SK-N-SH treated with all-trans-retinoic acid at 6 μM for 48 hours (cell line): ENCODE data around the gene DHRS12.

Experiments
- ATAC-seq: fragments of 200-7000 bp; cut with Tn5 transposase; 3 replicates; pipeline ENCODE4 v1.9.1; 2020; ENCODE audit warnings: mild to moderate bottlenecking, moderate library complexity
- ARNTL ChIP-seq: fragments of 450-650 bp; formaldehyde crosslinking; IDR thresholded peaks from 2 replicates; pipeline ENCODE4 v1.5.0; 2020; ENCODE audit warnings: low read depth, mild to moderate bottlenecking, moderate library complexity, borderline replicate concordance
- BACH2 ChIP-seq: fragments of 250-450 bp; sonication (Bioruptor Pico); IDR thresholded peaks from 2 replicates; pipeline ENCODE4 v1.9.0; 2021; ENCODE audit warnings: mild to moderate bottlenecking, borderline replicate concordance
- ESRRG ChIP-seq: fragments of 250-450 bp; sonication (Bioruptor Pico); IDR thresholded peaks from 2 replicates; pipeline ENCODE4 v1.6.1; 2021; ENCODE audit warnings: mild to moderate bottlenecking
- GLIS3 ChIP-seq: fragments of 250-450 bp; sonication (Bioruptor Pico); IDR thresholded peaks from 2 replicates; pipeline ENCODE4 v1.5.0; 2020; ENCODE audit warnings: mild to moderate bottlenecking, moderate library complexity
- ISL1 ChIP-seq: fragments of 250-450 bp; sonication (Bioruptor Pico); IDR thresholded peaks from 2 replicates; pipeline ENCODE4 v2.1.2; 2022; ENCODE audit warnings: mild to moderate bottlenecking, moderate library complexity
- RARB ChIP-seq: fragments of 250-450 bp; sonication (Bioruptor Pico); IDR thresholded peaks from 2 replicates; pipeline ENCODE4 v1.8.0; 2021; ENCODE audit warnings: mild to moderate bottlenecking, moderate library complexity
- SNAI2 ChIP-seq: fragments of 250-450 bp; sonication (Bioruptor Pico); IDR thresholded peaks from 2 replicates; pipeline ENCODE4 v1.5.0; 2020; ENCODE audit warnings: mild to moderate bottlenecking, moderate library complexity
- TCF4 ChIP-seq: fragments of 250-450 bp; sonication (Bioruptor Pico); IDR thresholded peaks from 2 replicates; pipeline ENCODE4 v1.8.0; 2021; ENCODE audit warnings: mild to moderate bottlenecking, moderate library complexity, borderline replicate concordance
- TOX ChIP-seq: fragments of 250-450 bp; sonication (Bioruptor Pico); IDR thresholded peaks from 2 replicates; pipeline ENCODE4 v1.8.0; 2021; ENCODE audit warnings: mild to moderate bottlenecking, moderate library complexity, borderline replicate concordance
- ZFP3 ChIP-seq: fragments of 250-450 bp; sonication (Bioruptor Pico); IDR thresholded peaks from 2 replicates; pipeline ENCODE4 v1.5.0; 2020; ENCODE audit warnings: mild to moderate bottlenecking, moderate library complexity
- ZFP30 ChIP-seq: fragments of 450-650 bp; formaldehyde crosslinking; IDR thresholded peaks from 2 replicates; pipeline ENCODE4 v1.5.0; 2022; ENCODE audit warnings: mild to moderate bottlenecking, moderate library complexity
- ZNF565 ChIP-seq: fragments of 450-650 bp; formaldehyde crosslinking; conservative IDR thresholded peaks from 2 replicates; pipeline ENCODE4 v1.5.0; 2020; ENCODE audit warnings: low read depth, mild to moderate bottlenecking, moderate library complexity
- ZNF70 ChIP-seq: fragments of 450-650 bp; formaldehyde crosslinking; IDR thresholded peaks from 2 replicates; pipeline ENCODE4 v1.5.0; 2020; ENCODE audit warnings: mild to moderate bottlenecking, moderate library complexity
- ZNF8 ChIP-seq: fragments of 450-650 bp; formaldehyde crosslinking; IDR thresholded peaks from 2 replicates; pipeline ENCODE4 v1.5.0; 2020; ENCODE audit warnings: mild to moderate bottlenecking, moderate library complexity
- TF ChIP-seq, protein P1 (sequence below): fragments of 250-450 bp; sonication (Bioruptor Pico); IDR thresholded peaks from 2 replicates; pipeline ENCODE4 v1.8.0; 2021; ENCODE audit warnings: low read depth, mild to moderate bottlenecking, moderate library complexity, borderline replicate concordance
- TF ChIP-seq, protein P2 (sequence below): fragments of 250-450 bp; sonication (Bioruptor Pico); IDR thresholded peaks from 2 replicates; pipeline ENCODE4 v1.5.1; 2020; ENCODE audit warnings: low read depth, mild to moderate bottlenecking, moderate library complexity
- TF ChIP-seq, protein P3 (sequence below): fragments of 250-450 bp; sonication (Bioruptor Pico); IDR thresholded peaks from 2 replicates; pipeline ENCODE4 v1.5.0; 2020; ENCODE audit warnings: mild to moderate bottlenecking, moderate library complexity
- TF ChIP-seq, protein P4 (sequence below): fragments of 250-450 bp; sonication (Bioruptor Pico); IDR thresholded peaks from 2 replicates; pipeline ENCODE4 v1.8.0; 2020; ENCODE audit warnings: mild to moderate bottlenecking, moderate library complexity, borderline replicate concordance
- TF ChIP-seq, protein P5 (sequence below): fragments of 250-450 bp; sonication (Bioruptor Pico); IDR thresholded peaks from 2 replicates; pipeline ENCODE4 v1.5.1; 2021; ENCODE audit warnings: mild to moderate bottlenecking, moderate library complexity

Gene DHRS12

DNA sequence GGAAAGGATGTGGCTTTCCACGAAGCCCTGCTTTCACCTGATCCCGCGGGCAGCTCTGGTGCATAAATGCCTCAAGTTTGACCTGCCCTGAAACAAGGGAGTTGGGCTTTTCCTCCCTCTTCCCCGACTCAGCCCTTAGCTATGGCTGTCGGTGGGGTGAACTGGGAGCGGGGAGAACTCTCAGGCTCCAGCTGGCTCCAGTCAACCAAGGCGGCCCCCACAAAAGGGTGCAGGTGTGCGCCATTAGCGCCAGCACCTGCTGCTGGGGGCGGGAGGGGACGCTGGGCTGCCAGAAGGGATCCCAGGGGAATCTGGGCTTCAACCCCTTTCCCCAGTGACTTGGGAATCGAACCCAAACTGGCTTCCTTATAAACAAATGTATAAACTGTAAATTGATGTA, 7.1 kb upstream of the DHRS12 start:
- no peak for ATAC-seq

DNA sequence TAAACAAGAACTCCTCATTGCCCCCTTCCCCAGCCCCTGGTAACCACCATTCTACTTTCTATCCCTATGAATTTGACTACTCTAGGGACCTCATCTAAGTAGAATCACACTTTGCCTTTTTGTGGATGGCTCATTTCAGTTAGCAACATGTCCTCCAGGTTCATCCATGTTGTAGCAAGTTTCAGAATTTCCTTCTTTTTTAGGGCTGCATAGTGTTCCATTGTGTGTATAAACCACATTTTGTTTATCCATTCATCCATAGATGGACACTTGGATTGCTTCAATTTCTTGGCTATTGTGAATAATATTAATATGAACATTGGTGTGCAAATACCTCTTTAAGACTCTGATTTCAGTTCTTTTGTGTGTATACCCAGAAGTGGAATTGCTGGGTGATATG, 4.8 kb upstream of the DHRS12 start:
- TF ChIP-seq, protein P1, sequence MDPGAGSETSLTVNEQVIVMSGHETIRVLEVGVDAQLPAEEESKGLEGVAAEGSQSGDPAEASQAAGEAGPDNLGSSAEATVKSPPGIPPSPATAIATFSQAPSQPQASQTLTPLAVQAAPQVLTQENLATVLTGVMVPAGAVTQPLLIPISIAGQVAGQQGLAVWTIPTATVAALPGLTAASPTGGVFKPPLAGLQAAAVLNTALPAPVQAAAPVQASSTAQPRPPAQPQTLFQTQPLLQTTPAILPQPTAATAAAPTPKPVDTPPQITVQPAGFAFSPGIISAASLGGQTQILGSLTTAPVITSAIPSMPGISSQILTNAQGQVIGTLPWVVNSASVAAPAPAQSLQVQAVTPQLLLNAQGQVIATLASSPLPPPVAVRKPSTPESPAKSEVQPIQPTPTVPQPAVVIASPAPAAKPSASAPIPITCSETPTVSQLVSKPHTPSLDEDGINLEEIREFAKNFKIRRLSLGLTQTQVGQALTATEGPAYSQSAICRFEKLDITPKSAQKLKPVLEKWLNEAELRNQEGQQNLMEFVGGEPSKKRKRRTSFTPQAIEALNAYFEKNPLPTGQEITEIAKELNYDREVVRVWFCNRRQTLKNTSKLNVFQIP (CRISPR knock-in tag) = no peak
- TF ChIP-seq GLIS3 (CRISPR knock-in tag) (no peak), RARB (CRISPR knock-in tag) (no peak), ZFP3 (no peak), ZNF8 (no peak), ISL1 (CRISPR knock-in tag) (no peak), ZFP30 (no peak), ARNTL (CRISPR knock-in tag) (no peak), TCF4 (CRISPR knock-in tag) (no peak), ZNF565 (CRISPR knock-in tag) (no peak), TOX (CRISPR knock-in tag) (no peak)
- TF ChIP-seq, protein P2, sequence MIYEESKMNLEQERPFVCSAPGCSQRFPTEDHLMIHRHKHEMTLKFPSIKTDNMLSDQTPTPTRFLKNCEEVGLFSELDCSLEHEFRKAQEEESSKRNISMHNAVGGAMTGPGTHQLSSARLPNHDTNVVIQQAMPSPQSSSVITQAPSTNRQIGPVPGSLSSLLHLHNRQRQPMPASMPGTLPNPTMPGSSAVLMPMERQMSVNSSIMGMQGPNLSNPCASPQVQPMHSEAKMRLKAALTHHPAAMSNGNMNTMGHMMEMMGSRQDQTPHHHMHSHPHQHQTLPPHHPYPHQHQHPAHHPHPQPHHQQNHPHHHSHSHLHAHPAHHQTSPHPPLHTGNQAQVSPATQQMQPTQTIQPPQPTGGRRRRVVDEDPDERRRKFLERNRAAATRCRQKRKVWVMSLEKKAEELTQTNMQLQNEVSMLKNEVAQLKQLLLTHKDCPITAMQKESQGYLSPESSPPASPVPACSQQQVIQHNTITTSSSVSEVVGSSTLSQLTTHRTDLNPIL (CRISPR knock-in tag) = no peak
- TF ChIP-seq, protein P3, sequence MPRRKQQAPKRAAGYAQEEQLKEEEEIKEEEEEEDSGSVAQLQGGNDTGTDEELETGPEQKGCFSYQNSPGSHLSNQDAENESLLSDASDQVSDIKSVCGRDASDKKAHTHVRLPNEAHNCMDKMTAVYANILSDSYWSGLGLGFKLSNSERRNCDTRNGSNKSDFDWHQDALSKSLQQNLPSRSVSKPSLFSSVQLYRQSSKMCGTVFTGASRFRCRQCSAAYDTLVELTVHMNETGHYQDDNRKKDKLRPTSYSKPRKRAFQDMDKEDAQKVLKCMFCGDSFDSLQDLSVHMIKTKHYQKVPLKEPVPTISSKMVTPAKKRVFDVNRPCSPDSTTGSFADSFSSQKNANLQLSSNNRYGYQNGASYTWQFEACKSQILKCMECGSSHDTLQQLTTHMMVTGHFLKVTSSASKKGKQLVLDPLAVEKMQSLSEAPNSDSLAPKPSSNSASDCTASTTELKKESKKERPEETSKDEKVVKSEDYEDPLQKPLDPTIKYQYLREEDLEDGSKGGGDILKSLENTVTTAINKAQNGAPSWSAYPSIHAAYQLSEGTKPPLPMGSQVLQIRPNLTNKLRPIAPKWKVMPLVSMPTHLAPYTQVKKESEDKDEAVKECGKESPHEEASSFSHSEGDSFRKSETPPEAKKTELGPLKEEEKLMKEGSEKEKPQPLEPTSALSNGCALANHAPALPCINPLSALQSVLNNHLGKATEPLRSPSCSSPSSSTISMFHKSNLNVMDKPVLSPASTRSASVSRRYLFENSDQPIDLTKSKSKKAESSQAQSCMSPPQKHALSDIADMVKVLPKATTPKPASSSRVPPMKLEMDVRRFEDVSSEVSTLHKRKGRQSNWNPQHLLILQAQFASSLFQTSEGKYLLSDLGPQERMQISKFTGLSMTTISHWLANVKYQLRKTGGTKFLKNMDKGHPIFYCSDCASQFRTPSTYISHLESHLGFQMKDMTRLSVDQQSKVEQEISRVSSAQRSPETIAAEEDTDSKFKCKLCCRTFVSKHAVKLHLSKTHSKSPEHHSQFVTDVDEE = no peak
- TF ChIP-seq, protein P4, sequence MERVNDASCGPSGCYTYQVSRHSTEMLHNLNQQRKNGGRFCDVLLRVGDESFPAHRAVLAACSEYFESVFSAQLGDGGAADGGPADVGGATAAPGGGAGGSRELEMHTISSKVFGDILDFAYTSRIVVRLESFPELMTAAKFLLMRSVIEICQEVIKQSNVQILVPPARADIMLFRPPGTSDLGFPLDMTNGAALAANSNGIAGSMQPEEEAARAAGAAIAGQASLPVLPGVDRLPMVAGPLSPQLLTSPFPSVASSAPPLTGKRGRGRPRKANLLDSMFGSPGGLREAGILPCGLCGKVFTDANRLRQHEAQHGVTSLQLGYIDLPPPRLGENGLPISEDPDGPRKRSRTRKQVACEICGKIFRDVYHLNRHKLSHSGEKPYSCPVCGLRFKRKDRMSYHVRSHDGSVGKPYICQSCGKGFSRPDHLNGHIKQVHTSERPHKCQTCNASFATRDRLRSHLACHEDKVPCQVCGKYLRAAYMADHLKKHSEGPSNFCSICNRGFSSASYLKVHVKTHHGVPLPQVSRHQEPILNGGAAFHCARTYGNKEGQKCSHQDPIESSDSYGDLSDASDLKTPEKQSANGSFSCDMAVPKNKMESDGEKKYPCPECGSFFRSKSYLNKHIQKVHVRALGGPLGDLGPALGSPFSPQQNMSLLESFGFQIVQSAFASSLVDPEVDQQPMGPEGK = no peak
- TF ChIP-seq, protein P5, sequence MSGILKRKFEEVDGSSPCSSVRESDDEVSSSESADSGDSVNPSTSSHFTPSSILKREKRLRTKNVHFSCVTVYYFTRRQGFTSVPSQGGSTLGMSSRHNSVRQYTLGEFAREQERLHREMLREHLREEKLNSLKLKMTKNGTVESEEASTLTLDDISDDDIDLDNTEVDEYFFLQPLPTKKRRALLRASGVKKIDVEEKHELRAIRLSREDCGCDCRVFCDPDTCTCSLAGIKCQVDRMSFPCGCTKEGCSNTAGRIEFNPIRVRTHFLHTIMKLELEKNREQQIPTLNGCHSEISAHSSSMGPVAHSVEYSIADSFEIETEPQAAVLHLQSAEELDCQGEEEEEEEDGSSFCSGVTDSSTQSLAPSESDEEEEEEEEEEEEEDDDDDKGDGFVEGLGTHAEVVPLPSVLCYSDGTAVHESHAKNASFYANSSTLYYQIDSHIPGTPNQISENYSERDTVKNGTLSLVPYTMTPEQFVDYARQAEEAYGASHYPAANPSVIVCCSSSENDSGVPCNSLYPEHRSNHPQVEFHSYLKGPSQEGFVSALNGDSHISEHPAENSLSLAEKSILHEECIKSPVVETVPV (CRISPR knock-in tag) = no peak
- no peak for ATAC-seq

More for the DNA sequence above, 7.1 kb upstream of the DHRS12 start:
- TF ChIP-seq SNAI2 (no peak), TCF4 (CRISPR knock-in tag) (no peak), ARNTL (CRISPR knock-in tag) (no peak), ZNF565 (CRISPR knock-in tag) (no peak), ZNF8 (no peak), ZFP30 (no peak), ISL1 (CRISPR knock-in tag) (no peak), GLIS3 (CRISPR knock-in tag) (no peak), BACH2 (no peak), ZNF70 (no peak), ZFP3 (no peak), ESRRG (CRISPR knock-in tag) (no peak)
- TF ChIP-seq, protein P2 (CRISPR knock-in tag) = no peak
- TF ChIP-seq, protein P5 (CRISPR knock-in tag) = no peak
- TF ChIP-seq, protein P3 = no peak
- TF ChIP-seq, all 23 proteins: peak for 0
